Neural progenitor cell (in vitro differentiated cells): ENCODE measurements around the gene LRRC51.

Source experiments
- CTCF ChIP-seq: fragments of 200-600 bp; sonication (generic); IDR thresholded peaks from 2 replicates; pipeline ENCODE4 v1.5.1; 2017; ENCODE audit warnings: antibody characterized with exemption, mild to moderate bottlenecking
- EZH2phosphoT487 ChIP-seq: fragments of 200-600 bp; sonication (generic); IDR thresholded peaks from 2 replicates; pipeline ENCODE4 v1.6.1; 2017; ENCODE audit warnings: antibody characterized with exemption

GRCh38 chr11:72136684-72137262 lies 56.1 kb downstream of the LRRC51 start:
- TF ChIP-seq CTCF (no peak), EZH2phosphoT487 (no peak)
